Central memory CD4-positive, alpha-beta T cell (primary cell): Measurements from ENCODE around the gene THPO.
A peak's percentile ranks its signal among the peaks of the same experiment; 100 is the strongest.

Experiments used
- DNase-seq: peaks from one replicate; pipeline ENCODE4 v3.0.0; 2022
- total RNA-seq, 3 experiments: gene quantifications; one replicate each; lab custom pipeline; 2026; lab: John Stamatoyannopoulos, UW

The THPO gene
- 0 to 0.05 (median 0) reads per million in 3 experiments for total RNA-seq

- DNase-seq, result no peak
These were observed at the start of gene THPO for GRCh38 chr3:184377882-184378445. THPO (minus strand) TSS chr3:184378207; CDS start chr3:184376259, 1,948 bp downstream.

DNA sequence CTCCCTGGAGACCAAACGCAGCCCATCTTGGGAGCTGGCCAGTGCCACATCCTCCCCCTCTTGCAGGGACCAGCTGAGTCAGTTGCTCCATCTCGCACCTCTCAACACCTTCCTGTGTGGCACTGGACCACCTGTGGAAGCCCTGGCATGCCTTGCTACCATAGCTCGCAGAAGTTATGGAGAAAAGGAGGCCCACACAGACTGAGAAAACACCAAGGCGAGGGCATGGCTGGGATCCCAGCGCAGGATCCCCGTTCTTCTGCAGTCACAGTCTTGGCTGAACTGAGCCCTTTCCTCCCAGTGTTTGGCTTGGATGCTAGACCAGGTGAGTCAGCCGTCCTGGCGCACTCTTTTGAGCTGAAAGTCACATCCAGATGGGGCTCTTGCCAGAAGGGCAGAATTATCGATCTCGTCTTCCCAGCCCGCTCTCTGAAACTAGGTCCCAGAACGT lies 48.7 kb upstream of the THPO start:
- no peak for DNase-seq

DNA sequence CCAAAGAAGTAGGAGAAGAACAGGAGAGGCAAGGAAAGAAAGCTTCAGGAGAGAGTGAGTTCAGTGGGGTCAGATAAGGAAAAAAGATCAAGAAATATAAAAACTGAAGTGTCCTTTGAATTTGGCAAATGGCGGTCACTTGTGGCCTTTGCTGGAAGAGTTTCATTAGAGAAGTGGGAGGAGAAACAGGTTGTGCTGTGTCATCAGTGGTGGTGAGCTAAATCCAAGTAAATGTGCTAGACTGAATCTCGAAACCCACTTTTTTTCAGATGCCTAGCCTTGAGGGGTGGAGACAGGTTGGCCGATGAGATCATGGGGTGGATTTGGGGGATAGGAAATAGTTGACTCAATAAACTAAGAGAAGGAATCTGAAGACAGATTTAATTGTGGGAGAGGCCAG lies 45.6 kb upstream of the THPO start:
- no peak for DNase-seq

GRCh38 chr3:184419171-184419570 lies 41.2 kb upstream of the THPO start:
- no peak for DNase-seq

DNA sequence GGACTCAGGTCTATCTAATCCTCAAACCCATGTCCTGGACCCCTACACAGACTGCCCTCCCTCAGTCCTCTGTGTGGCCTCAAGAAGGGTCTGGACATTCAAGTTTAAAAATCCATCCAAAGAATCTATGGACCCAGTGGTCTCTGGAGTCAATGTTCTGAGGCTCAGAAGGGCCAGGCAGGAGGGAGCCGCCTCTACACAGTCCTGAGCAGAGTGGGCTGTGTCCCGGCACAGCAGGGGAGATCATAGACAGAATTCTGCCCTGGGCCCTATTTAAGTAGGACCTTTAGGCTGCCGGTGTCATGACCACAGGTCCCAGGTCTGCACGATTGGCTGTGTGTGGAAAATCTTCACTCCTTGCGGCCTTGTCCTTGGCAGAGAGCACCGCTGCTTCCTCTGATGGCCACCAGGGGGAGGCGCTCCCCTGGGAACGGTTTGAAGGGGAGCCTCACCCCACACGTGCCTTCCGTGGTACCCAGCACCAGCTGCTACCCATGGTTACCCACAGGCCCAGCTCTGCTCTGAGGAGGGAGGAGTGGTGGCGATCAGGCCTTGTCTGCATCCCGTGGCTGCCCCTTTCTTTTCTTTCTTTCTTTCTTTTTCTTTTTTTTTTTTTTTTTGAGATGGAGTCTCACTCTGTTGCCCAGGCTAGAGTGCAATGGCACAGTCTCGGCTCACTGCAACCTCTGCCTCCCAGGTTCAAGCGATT lies 39.8 kb upstream of the THPO start:
- peak; percentile 57 for DNase-seq

- DNase-seq, result no peak
These were observed 37.1 kb upstream of the THPO start for GRCh38 chr3:184415203-184415490.

DNA sequence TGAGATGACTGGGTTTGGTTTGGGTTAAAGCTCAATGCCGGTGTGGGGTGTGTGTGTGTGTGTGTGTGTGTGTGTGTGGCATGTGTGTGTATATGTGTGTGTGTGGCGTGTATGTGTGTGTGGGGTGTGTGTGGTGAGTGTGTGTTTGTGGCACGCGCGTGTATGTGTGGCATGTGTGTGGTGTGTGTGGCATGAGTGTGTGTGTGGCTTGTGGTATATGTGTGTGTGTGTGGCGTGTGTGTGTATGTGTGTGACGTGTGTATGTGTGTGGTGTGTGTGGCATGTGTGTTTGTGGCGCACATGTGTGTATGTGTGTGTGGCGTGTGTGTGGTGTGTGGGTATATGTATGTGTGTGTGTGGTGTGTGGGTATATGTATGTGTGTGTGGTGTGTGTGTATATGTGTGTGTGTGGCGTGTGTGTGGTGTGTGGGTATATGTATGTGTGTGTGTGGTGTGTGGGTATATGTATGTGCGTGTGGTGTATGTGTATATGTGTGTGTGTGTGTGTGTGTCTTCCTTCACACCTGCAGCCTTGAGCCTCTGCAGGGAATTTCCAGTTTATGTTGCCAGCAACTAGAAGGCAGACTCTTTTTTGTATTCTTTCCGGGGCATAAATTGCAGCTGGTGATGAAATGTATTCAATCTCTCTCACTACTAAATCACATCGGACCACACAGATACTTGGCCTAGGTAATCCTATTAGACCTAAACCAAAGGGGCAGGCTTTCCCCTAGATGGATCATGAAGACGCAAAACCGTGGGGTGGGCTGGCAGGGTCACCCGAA lies 36.6 kb upstream of the THPO start:
- no peak for DNase-seq

DNA sequence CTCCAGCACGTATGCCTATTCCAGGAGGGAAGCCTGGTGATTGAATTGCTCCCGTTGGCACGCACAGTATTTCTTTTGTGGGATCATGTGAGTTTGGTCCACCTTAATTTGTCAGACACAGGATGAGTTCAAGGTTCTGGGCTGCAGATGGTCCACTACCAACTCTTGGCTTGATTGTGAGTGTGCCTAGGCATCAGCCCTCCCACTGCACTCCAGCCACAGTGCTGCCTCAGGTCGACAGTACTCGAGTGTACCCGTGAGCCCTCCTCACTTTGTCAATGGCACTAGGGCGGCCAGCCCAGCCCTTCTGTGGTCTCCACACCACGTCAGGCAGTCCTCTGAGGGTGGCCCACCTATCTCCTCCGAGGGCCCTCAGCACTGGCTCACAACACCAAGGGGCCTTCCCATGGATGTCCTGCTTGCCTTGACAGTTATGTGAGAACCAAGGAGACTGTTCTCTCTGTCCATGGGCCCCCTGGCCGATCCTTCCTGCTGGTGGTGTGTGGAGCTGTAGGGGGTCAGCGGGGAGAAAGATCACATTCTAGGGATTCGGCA lies 32.0 kb upstream of the THPO start:
- DNase-seq, result no peak

DNA sequence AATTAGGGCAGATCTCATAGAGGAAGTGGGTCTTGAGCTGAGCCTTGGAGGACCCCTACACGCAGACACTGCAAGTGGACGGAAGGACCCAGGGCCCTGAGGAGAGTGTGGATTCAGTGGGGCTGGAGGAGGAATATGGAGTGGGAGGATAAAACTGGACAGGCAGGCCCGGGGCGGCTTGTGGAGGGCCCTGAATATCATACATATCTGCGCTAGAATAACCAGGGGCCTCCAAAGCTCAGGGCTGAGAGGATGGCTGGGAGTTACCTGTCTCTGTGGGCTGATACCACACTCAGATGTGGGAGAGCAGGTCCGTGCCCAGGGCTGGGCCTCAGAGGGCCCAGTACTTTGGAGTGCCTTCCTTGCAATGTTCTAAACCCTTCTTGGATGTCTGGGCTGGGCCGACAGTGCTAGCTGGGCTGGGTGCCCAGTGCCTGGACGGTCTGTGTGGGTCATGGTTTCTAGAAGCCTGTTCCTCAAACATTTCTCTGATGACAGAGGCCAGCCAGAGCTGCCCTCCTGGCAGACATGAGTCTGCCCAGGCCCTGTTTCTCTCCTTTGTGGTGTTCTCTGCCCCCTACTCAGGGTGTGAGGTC lies 31.4 kb upstream of the THPO start:
- DNase-seq, result no peak

- no peak for DNase-seq
These were observed 27.3 kb upstream of the THPO start for GRCh38 chr3:184405075-184406030.

GRCh38 chr3:184399410-184399809 lies 21.4 kb upstream of the THPO start:
- DNase-seq, result no peak

- DNase-seq, result no peak
These were observed 17.3 kb upstream of the THPO start for GRCh38 chr3:184395320-184395660.

- no peak for DNase-seq
These were observed 13.3 kb upstream of the THPO start for GRCh38 chr3:184391266-184391665.

GRCh38 chr3:184389935-184390528 lies 12.0 kb upstream of the THPO start:
- DNase-seq, result no peak

DNA sequence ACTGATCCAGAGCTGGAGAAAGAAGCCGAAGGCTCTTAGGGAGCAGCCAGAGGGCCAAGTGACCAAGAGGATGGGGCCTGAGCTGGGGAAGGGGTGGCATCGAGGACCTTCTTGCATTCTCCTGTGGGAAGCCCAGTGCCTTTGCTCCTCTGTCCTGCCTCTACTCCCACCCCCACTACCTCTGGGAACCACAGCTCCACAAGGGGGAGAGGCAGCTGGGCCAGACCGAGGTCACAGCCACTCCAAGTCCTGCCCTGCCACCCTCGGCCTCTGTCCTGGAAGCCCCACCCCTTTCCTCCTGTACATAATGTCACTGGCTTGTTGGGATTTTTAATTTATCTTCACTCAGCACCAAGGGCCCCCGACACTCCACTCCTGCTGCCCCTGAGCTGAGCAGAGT lies 11.4 kb upstream of the THPO start:
- no peak for DNase-seq

DNA sequence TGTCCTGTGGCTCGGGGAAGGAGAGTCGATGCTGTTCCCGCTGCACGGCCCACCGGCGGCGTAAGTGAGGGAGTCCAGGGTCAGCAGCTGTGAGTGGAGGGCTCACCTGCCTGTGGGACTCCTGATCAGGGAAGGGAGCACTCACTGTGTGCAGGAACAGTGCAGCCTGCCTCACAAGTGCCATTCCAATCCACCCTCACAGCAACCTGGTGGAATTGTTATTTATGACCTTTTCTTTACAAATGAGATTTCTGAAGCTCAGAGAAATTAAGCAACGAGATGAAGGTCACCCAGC lies 10.9 kb upstream of the THPO start:
- DNase-seq, result no peak

DNA sequence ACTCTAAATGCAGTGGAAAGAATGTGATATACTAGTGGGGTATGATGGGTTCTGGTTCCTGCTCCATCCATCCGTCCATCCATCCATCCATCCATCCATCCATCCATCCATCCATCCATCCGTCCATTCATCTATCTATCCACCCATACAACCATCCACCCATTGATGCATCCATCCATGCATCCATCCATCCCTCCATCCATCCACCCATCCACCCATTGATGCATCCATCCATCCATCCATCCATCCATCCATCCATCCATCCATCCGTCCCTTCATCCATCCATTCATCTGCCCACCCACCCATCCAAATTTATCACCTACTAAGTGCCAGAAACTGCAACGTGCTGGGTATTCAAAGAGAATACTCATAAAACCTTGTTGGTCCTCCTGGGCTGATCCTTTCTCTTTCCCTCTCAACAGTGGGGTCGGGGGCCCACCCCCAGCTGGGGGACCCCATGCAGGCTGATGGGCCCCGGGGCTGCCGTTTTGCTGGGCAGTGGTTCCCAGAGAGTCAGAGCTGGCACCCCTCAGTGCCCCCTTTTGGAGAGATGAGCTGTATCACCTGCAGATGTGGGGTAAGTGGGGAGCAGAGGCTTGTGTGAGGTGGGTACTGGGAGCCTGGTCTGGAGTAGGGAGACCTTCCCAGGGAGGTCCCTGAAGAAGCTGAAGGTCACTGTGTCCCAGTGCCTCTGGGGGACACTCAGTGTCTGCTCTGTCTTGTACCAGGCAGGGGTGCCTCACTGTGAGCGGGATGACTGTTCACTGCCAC lies 10.3 kb upstream of the THPO start:
- DNase-seq, result no peak

DNA sequence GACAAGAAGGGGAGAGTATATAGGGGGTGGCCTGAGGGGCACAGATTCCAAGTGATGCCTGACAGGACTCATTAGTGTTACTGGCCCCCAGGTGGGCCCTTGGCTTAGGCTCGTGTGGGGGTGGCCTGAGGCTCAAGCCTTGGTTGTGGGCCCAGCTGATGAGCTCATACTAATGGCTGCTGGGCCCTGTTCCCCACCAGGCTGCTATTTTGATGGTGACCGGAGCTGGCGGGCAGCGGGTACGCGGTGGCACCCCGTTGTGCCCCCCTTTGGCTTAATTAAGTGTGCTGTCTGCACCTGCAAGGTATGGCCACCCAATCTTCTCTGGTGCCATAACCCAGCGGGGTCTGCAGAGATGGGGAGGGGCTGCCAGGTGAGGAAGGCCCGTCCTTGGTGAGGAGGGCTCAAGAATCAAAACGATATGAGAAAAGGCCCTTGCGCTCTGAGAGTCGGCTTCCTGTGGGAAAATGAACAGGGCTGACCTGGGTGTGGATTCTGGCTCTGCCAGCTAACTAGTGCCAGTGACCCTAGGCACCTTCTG lies 9.2 kb upstream of the THPO start:
- DNase-seq, result no peak

DNA sequence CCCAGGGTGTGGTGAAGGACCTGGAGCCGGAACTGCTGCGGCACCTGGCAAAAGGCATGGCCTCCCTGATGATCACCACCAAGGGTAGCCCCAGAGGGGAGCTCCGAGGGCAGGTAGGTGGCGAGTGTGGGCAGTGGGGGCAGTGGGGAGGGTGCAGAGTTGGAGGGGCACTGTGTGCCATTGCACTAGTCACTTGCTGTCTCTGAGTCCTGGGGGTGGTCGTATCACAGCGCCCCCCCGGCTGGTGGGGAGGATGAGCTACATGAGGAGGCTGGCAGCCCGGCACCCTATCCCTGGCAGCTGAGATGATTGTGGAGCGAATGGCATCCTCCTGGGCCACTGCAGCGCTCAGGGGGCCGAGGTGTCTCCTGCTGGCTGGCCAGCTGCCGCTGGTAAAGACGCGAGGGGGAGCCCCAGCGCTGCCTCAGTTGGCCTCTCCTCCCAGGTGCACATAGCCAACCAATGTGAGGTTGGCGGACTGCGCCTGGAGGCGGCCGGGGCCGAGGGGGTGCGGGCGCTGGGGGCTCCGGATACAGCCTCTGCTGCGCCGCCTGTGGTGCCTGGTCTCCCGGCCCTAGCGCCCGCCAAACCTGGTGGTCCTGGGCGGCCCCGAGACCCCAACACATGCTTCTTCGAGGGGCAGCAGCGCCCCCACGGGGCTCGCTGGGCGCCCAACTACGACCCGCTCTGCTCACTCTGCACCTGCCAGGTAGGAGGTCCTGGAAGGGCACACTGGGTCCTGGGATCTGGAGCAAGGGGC lies 8.2 kb upstream of the THPO start:
- DNase-seq, result no peak

- no peak for DNase-seq
These were observed 6.9 kb upstream of the THPO start for GRCh38 chr3:184384856-184385422.
